Dermis blood vessel endothelial cell (primary cell): ENCODE results near the gene FURIN. TPM values are rescaled to one million over a fixed set of nuclear protein-coding genes. Genes with fewer than 3 reads are reported as not detected.
A peak's percentile ranks its signal among the peaks of the same experiment; 100 is the strongest.
"Not testable (repeated sequence)": the region's sequence is repeated elsewhere in the genome, so short reads cannot be mapped to it uniquely, and the experiment has no call there.

ENCODE experiments used
- DNase-seq: peaks from one replicate; pipeline ENCODE4 v3.0.0; 2010
- total RNA-seq: library from RNA; depleted of rRNA; stranded (reverse); fragments of >200 nt; gene quantifications from 2 replicates; pipeline ENCODE4 v1.2.3, GENCODE V29; 2014

The FURIN gene
- total RNA-seq, 1 donor from 2014 or later = 67.2 TPM

- DNase-seq = peak; percentile 48
Measured at GRCh38 chr15:90845201-90845949, 23.0 kb upstream of the FURIN start.

- not testable (repeated sequence) for DNase-seq
Measured at GRCh38 chr15:90849424-90849823, 19.0 kb upstream of the FURIN start.

GRCh38 chr15:90851114-90851513 is 17.3 kb upstream of the FURIN start:
- DNase-seq = no peak

- DNase-seq = no peak
Measured at GRCh38 chr15:90851940-90852339, 16.4 kb upstream of the FURIN start.

GRCh38 chr15:90855139-90855538 is 13.2 kb upstream of the FURIN start:
- DNase-seq = no peak

GRCh38 chr15:90857337-90857736 is 11.1 kb upstream of the FURIN start:
- DNase-seq = no peak

- no peak for DNase-seq
Measured at GRCh38 chr15:90857883-90858443, 10.4 kb upstream of the FURIN start.

- DNase-seq = no peak
Measured at GRCh38 chr15:90859234-90860131, 8.9 kb upstream of the FURIN start.

- DNase-seq = no peak
Measured at GRCh38 chr15:90860450-90860849, 7.9 kb upstream of the FURIN start.

GRCh38 chr15:90860942-90861675 is 7.3 kb upstream of the FURIN start:
- DNase-seq = no peak

- DNase-seq = no peak
Measured at GRCh38 chr15:90862487-90862886, 5.9 kb upstream of the FURIN start.

GRCh38 chr15:90862964-90863778 is 5.2 kb upstream of the FURIN start:
- no peak for DNase-seq

- DNase-seq = no peak
Measured at GRCh38 chr15:90863987-90864386, 4.4 kb upstream of the FURIN start.

- DNase-seq = no peak
Measured at GRCh38 chr15:90864507-90864906, 3.9 kb upstream of the FURIN start.

GRCh38 chr15:90865702-90866101 is 2.7 kb upstream of the FURIN start:
- DNase-seq = no peak

GRCh38 chr15:90866161-90866715 is 2.1 kb upstream of the FURIN start:
- no peak for DNase-seq

- DNase-seq = no peak
Measured at GRCh38 chr15:90866800-90867199, 1.6 kb upstream of the FURIN start.

GRCh38 chr15:90869140-90869541 is 753 bp downstream of the FURIN start:
- peak; percentile 9 for DNase-seq

- peak; percentile 96 for DNase-seq
Measured at GRCh38 chr15:90869601-90870353, 1.4 kb downstream of the FURIN start.

GRCh38 chr15:90870354-90871138 is 2.2 kb downstream of the FURIN start:
- DNase-seq = peak; percentile 48
